GM12878 (cell line): Measurements from ENCODE around the gene EMC1.

Source experiments
- CBX3 ChIP-seq: fragments of 200-600 bp; sonication (generic); IDR thresholded peaks from 2 replicates; pipeline ENCODE4 v1.6.1; 2016; ENCODE audit warnings: low read depth, borderline replicate concordance
- EP300 ChIP-seq, 2 experiments: fragments of 150-350 bp in 1 of 2; IDR thresholded peaks; 2 replicates each; pipeline ENCODE4 v1.6.1; 2011 to 2012; ENCODE audit warnings: low read depth in 2 of 2, low read length in 2 of 2, borderline replicate concordance in 1 of 2, improper control_type of control experiment in 1 of 2, inconsistent platforms in 1 of 2; ENCODE audit not compliant: control insufficient read depth in 1 of 2
- ETV6 ChIP-seq, 2 experiments: fragments of 450-650 bp in 1 of 2; IDR thresholded peaks in 1 of 2; conservative IDR thresholded peaks in 1 of 2; 2 replicates each; pipeline ENCODE4 v1.6.1; 2014; ENCODE audit warnings: antibody characterized with exemption in 1 of 2, borderline replicate concordance in 1 of 2, low read depth in 1 of 2, mild to moderate bottlenecking in 1 of 2, moderate library complexity in 1 of 2
- FOXM1 ChIP-seq: IDR thresholded peaks from 2 replicates; pipeline ENCODE4 v1.6.1; 2012; ENCODE audit warnings: low read depth, mild to moderate bottlenecking, inconsistent platforms, low read length, moderate library complexity
- NR2C1 ChIP-seq: fragments of 450-650 bp; IDR thresholded peaks from 2 replicates; pipeline ENCODE4 v1.6.1; 2017; ENCODE audit warnings: antibody characterized with exemption, mild to moderate bottlenecking, moderate library complexity
- NR2C2 ChIP-seq: IDR thresholded peaks from 2 replicates; pipeline ENCODE4 v1.6.1; 2011; ENCODE audit warnings: borderline replicate concordance, low read depth; ENCODE audit not compliant: control insufficient read depth, insufficient read length
- POLR2AphosphoS5 ChIP-seq: IDR thresholded peaks from 2 replicates; pipeline ENCODE4 v1.6.1; 2011; ENCODE audit warnings: mild to moderate bottlenecking, low read length, inconsistent platforms
- RAD21 ChIP-seq: IDR thresholded peaks from 2 replicates; pipeline ENCODE4 v1.6.1; 2011; ENCODE audit warnings: mild to moderate bottlenecking, low read depth, low read length, moderate library complexity; ENCODE audit not compliant: insufficient read depth
- REST ChIP-seq: IDR thresholded peaks from 2 replicates; pipeline ENCODE4 v1.6.1; 2012; ENCODE audit warnings: mild to moderate bottlenecking, low read depth, low read length
- SMC3 ChIP-seq: IDR thresholded peaks from 2 replicates; pipeline ENCODE4 v1.6.1; 2011; ENCODE audit warnings: low read length, improper control_type of control experiment, borderline replicate concordance
- TCF12 ChIP-seq: IDR thresholded peaks from 2 replicates; pipeline ENCODE4 v1.6.1; 2011; ENCODE audit warnings: low read depth, mild to moderate bottlenecking, low read length
- ZNF274 ChIP-seq: IDR thresholded peaks from one replicate; pipeline ENCODE4 v1.8.0; 2011; ENCODE audit not compliant: insufficient read length, insufficient read depth
- ZNF592 ChIP-seq: fragments of 450-650 bp; IDR thresholded peaks from 2 replicates; pipeline ENCODE4 v1.6.1; 2017; ENCODE audit warnings: mild to moderate bottlenecking, moderate library complexity
- TF ChIP-seq, protein P1 (sequence below), 3 experiments: IDR thresholded peaks in 2 of 3; conservative IDR thresholded peaks in 1 of 3; 2 replicates each; pipeline ENCODE4 v1.5.1; 2011; ENCODE audit warnings: low read depth in 3 of 3, low read length in 3 of 3, mild to moderate bottlenecking in 3 of 3, control low read depth in 2 of 3, moderate library complexity in 2 of 3, inconsistent platforms in 1 of 3, mixed read lengths in 1 of 3; ENCODE audit not compliant: control insufficient read depth in 2 of 3, insufficient read depth in 1 of 3; ENCODE audit errors: extremely low read depth in 1 of 3

DNA sequence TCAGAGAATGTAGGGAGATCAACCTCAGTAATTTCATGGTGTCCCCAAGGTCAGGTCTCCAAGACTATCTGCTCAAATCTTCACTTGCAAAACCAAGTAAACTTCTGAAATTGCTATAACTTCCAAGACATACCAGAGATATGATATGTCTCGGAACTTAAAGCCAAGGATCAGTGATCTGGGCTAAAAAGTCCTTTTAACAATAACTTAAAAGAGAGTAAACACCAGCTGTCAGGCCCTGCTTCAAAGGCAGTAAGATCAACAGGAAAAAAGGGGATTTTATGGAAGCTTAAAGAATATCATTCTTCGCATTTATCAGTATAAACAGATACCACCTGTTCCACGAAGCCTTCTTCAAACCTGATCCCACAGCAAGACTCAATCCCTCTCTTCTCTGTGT is 55.0 kb downstream of the EMC1 start:
- TF ChIP-seq REST (no peak), ETV6 (conservative IDR thresholded peaks at IDR 0.05 in 1 of 2, IDR thresholded peaks at IDR 0.05 in 1 of 2; ENCODE audit: borderline replicate concordance in 1 of 2, low read depth in 1 of 2) (no peak), FOXM1 (no peak), RAD21 (no peak), NR2C2 (no peak), CBX3 (no peak), TCF12 (no peak), SMC3 (no peak), ZNF274 (no peak), EP300 (IDR thresholded peaks at IDR 0.05; ENCODE audit: borderline replicate concordance in 1 of 2, control insufficient read depth in 1 of 2, low read depth in 2 of 2, low read length in 2 of 2) (no peak), POLR2AphosphoS5 (no peak), NR2C1 (no peak), ZNF592 (no peak)
- TF ChIP-seq, protein P1, sequence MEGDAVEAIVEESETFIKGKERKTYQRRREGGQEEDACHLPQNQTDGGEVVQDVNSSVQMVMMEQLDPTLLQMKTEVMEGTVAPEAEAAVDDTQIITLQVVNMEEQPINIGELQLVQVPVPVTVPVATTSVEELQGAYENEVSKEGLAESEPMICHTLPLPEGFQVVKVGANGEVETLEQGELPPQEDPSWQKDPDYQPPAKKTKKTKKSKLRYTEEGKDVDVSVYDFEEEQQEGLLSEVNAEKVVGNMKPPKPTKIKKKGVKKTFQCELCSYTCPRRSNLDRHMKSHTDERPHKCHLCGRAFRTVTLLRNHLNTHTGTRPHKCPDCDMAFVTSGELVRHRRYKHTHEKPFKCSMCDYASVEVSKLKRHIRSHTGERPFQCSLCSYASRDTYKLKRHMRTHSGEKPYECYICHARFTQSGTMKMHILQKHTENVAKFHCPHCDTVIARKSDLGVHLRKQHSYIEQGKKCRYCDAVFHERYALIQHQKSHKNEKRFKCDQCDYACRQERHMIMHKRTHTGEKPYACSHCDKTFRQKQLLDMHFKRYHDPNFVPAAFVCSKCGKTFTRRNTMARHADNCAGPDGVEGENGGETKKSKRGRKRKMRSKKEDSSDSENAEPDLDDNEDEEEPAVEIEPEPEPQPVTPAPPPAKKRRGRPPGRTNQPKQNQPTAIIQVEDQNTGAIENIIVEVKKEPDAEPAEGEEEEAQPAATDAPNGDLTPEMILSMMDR (IDR thresholded peaks at IDR 0.05 in 2 of 3, conservative IDR thresholded peaks at IDR 0.05 in 1 of 3; ENCODE audit: control insufficient read depth in 2 of 3, extremely low read depth in 1 of 3, insufficient read depth in 1 of 3, low read depth in 3 of 3, low read length in 3 of 3): no peak
